HEK293 (cell line): Measurements from ENCODE around the gene RDH5.
A peak's percentile ranks its signal among the peaks of the same experiment; 100 is the strongest.

Experiments used
- GFI1B ChIP-seq: fragments of 450-650 bp; formaldehyde crosslinking; IDR thresholded peaks from 2 replicates; pipeline ENCODE4 v1.5.1; 2016; ENCODE audit warnings: missing biosample characterization, missing genetic modification characterization
- HOXC10 ChIP-seq: sonication (generic); formaldehyde crosslinking; IDR thresholded peaks from 2 replicates; pipeline ENCODE4 v1.8.1; 2023; ENCODE audit warnings: mild to moderate bottlenecking, missing genetic modification reagents
- HOXD13 ChIP-seq: sonication (generic); formaldehyde crosslinking; IDR thresholded peaks from 2 replicates; pipeline ENCODE4 v1.8.0; 2022; ENCODE audit warnings: missing genetic modification reagents, borderline replicate concordance
- KLF1 ChIP-seq: fragments of 450-650 bp; formaldehyde crosslinking; IDR thresholded peaks from 2 replicates; pipeline ENCODE4 v1.5.1; 2016; ENCODE audit warnings: missing biosample characterization, missing genetic modification characterization
- KLF10 ChIP-seq: fragments of 450-650 bp; IDR thresholded peaks from 2 replicates; pipeline ENCODE4 v1.5.1; 2018; ENCODE audit warnings: missing biosample characterization, mild to moderate bottlenecking, missing genetic modification characterization
- OSR2 ChIP-seq: fragments of 450-650 bp; formaldehyde crosslinking; IDR thresholded peaks from 2 replicates; pipeline ENCODE4 v1.5.1; 2016; ENCODE audit warnings: missing biosample characterization, missing genetic modification characterization
- PRDM2 ChIP-seq: fragments of 450-650 bp; formaldehyde crosslinking; IDR thresholded peaks from 2 replicates; pipeline ENCODE4 v1.5.1; 2016; ENCODE audit warnings: missing biosample characterization, missing genetic modification characterization, borderline replicate concordance
- SALL2 ChIP-seq: fragments of 450-650 bp; formaldehyde crosslinking; IDR thresholded peaks from 2 replicates; pipeline ENCODE4 v1.5.0; 2017; ENCODE audit warnings: missing biosample characterization, mild to moderate bottlenecking, missing genetic modification characterization, borderline replicate concordance
- SETDB1 ChIP-seq: IDR thresholded peaks from one replicate; pipeline ENCODE4 v1.6.1; 2017; ENCODE audit warnings: mild to moderate bottlenecking, low read length, moderate library complexity, mixed read lengths; ENCODE audit not compliant: insufficient read length
- SP2 ChIP-seq: fragments of 450-650 bp; formaldehyde crosslinking; IDR thresholded peaks from 2 replicates; pipeline ENCODE4 v1.5.1; 2016; ENCODE audit warnings: missing biosample characterization, missing genetic modification characterization
- ZBTB6 ChIP-seq: fragments of 450-650 bp; formaldehyde crosslinking; IDR thresholded peaks from 2 replicates; pipeline ENCODE4 v1.5.1; 2017; ENCODE audit warnings: missing biosample characterization, missing genetic modification characterization
- ZBTB7A ChIP-seq: fragments of 450-650 bp; formaldehyde crosslinking; IDR thresholded peaks from 2 replicates; pipeline ENCODE4 v1.5.1; 2016; ENCODE audit warnings: low read depth, missing biosample characterization, missing genetic modification characterization
- ZNF10 ChIP-seq: fragments of 450-650 bp; formaldehyde crosslinking; IDR thresholded peaks from 2 replicates; pipeline ENCODE4 v1.5.1; 2017; ENCODE audit warnings: missing biosample characterization, missing genetic modification characterization
- ZNF114 ChIP-seq: fragments of 450-650 bp; formaldehyde crosslinking; IDR thresholded peaks from 2 replicates; pipeline ENCODE4 v1.5.0; 2017; ENCODE audit warnings: missing biosample characterization, missing genetic modification characterization
- ZNF133 ChIP-seq: fragments of 450-650 bp; formaldehyde crosslinking; IDR thresholded peaks from 2 replicates; pipeline ENCODE4 v1.5.1; 2016; ENCODE audit warnings: missing biosample characterization, missing genetic modification characterization
- ZNF146 ChIP-seq: fragments of 450-650 bp; formaldehyde crosslinking; IDR thresholded peaks from 2 replicates; pipeline ENCODE4 v1.5.1; 2016; ENCODE audit warnings: missing biosample characterization, missing genetic modification characterization
- ZNF2 ChIP-seq: fragments of 450-650 bp; formaldehyde crosslinking; IDR thresholded peaks from 2 replicates; pipeline ENCODE4 v1.5.1; 2016; ENCODE audit warnings: missing biosample characterization, missing genetic modification characterization
- ZNF266 ChIP-seq: fragments of 450-650 bp; formaldehyde crosslinking; IDR thresholded peaks from 2 replicates; pipeline ENCODE4 v1.5.1; 2016; ENCODE audit warnings: missing biosample characterization, missing genetic modification characterization, low read depth
- ZNF354C ChIP-seq: fragments of 450-650 bp; formaldehyde crosslinking; IDR thresholded peaks from 2 replicates; pipeline ENCODE4 v1.5.1; 2016; ENCODE audit warnings: missing biosample characterization, missing genetic modification characterization, low read depth, borderline replicate concordance
- ZNF501 ChIP-seq: fragments of 450-650 bp; formaldehyde crosslinking; IDR thresholded peaks from 2 replicates; pipeline ENCODE4 v1.5.1; 2016; ENCODE audit warnings: missing biosample characterization, missing genetic modification characterization
- ZNF514 ChIP-seq: fragments of 450-650 bp; formaldehyde crosslinking; IDR thresholded peaks from 2 replicates; pipeline ENCODE4 v1.5.1; 2016; ENCODE audit warnings: missing biosample characterization, missing genetic modification characterization
- ZNF529 ChIP-seq: fragments of 450-650 bp; formaldehyde crosslinking; IDR thresholded peaks from 2 replicates; pipeline ENCODE4 v1.5.1; 2017; ENCODE audit warnings: missing genetic modification characterization, missing biosample characterization; ENCODE audit not compliant: insufficient replicate concordance
- ZNF530 ChIP-seq: fragments of 450-650 bp; formaldehyde crosslinking; IDR thresholded peaks from 2 replicates; pipeline ENCODE4 v1.5.1; 2016; ENCODE audit warnings: low read depth, missing biosample characterization, missing genetic modification characterization
- ZNF558 ChIP-seq: fragments of 450-650 bp; formaldehyde crosslinking; IDR thresholded peaks from 2 replicates; pipeline ENCODE4 v1.5.1; 2016; ENCODE audit warnings: missing biosample characterization, missing genetic modification characterization
- ZNF571 ChIP-seq: fragments of 450-650 bp; formaldehyde crosslinking; IDR thresholded peaks from 2 replicates; pipeline ENCODE4 v1.5.0; 2017; ENCODE audit warnings: missing biosample characterization, missing genetic modification characterization
- ZNF580 ChIP-seq: fragments of 450-650 bp; formaldehyde crosslinking; IDR thresholded peaks from 2 replicates; pipeline ENCODE4 v1.5.1; 2016; ENCODE audit warnings: missing biosample characterization, missing genetic modification characterization
- ZNF600 ChIP-seq: fragments of 450-650 bp; formaldehyde crosslinking; IDR thresholded peaks from 2 replicates; pipeline ENCODE4 v1.5.1; 2016; ENCODE audit warnings: missing biosample characterization, missing genetic modification characterization
- ZNF629 ChIP-seq: fragments of 450-650 bp; formaldehyde crosslinking; IDR thresholded peaks from 2 replicates; pipeline ENCODE4 v1.5.1; 2017; ENCODE audit warnings: missing biosample characterization, missing genetic modification characterization
- ZNF707 ChIP-seq: fragments of 450-650 bp; formaldehyde crosslinking; IDR thresholded peaks from 2 replicates; pipeline ENCODE4 v1.5.1; 2016; ENCODE audit warnings: missing biosample characterization, missing genetic modification characterization
- ZNF768 ChIP-seq: fragments of 450-650 bp; formaldehyde crosslinking; IDR thresholded peaks from 2 replicates; pipeline ENCODE4 v1.5.1; 2018; ENCODE audit warnings: missing biosample characterization, mild to moderate bottlenecking, missing genetic modification characterization
- ZNF777 ChIP-seq: fragments of 450-650 bp; formaldehyde crosslinking; IDR thresholded peaks from 2 replicates; pipeline ENCODE4 v1.5.1; 2017; ENCODE audit warnings: missing biosample characterization, missing genetic modification characterization, borderline replicate concordance
- ZSCAN30 ChIP-seq: fragments of 450-650 bp; IDR thresholded peaks from 2 replicates; pipeline ENCODE4 v1.5.1; 2018; ENCODE audit warnings: missing biosample characterization, mild to moderate bottlenecking, missing genetic modification characterization, moderate library complexity
- ZSCAN5A ChIP-seq: fragments of 450-650 bp; formaldehyde crosslinking; IDR thresholded peaks from 2 replicates; pipeline ENCODE4 v1.5.1; 2016; ENCODE audit warnings: missing biosample characterization, missing genetic modification characterization

Gene RDH5

GRCh38 chr12:55681142-55682077 lies 38.8 kb upstream of the RDH5 start (continued):
- TF ChIP-seq ZBTB6 (tag by site-specific recombination), result 0 out of 2 replicates have a peak, but pooled peaks have one; percentile 4
- no peak for TF ChIP-seq HOXC10 (CRISPR knock-in tag)
- TF ChIP-seq ZSCAN5A, result no peak
- TF ChIP-seq ZNF571 (tag by site-specific recombination), result no peak
- TF ChIP-seq ZSCAN30 (tag by site-specific recombination), result no peak
- TF ChIP-seq ZNF529 (tag by site-specific recombination), result no peak
- peak; percentile 100 for TF ChIP-seq ZNF600 (tag by site-specific recombination)
- TF ChIP-seq ZNF266, result no peak
- no peak for TF ChIP-seq SETDB1
- peak; percentile 89 for TF ChIP-seq OSR2
- TF ChIP-seq ZNF114 (tag by site-specific recombination), result no peak
- no peak for TF ChIP-seq ZBTB7A (tag by site-specific recombination)
- TF ChIP-seq SP2 (tag by site-specific recombination), result no peak; the same call in 1 of the 2 replicates
- TF ChIP-seq KLF1 (tag by site-specific recombination), result peak; percentile 96
- no peak for TF ChIP-seq PRDM2 (tag by site-specific recombination)
- TF ChIP-seq ZNF354C (tag by site-specific recombination), result no peak
- TF ChIP-seq ZNF514 (tag by site-specific recombination), result no peak
- TF ChIP-seq ZNF530 (tag by site-specific recombination), result no peak
- no peak for TF ChIP-seq ZNF580 (tag by site-specific recombination)
- no peak for TF ChIP-seq ZNF768 (tag by site-specific recombination)
- no peak for TF ChIP-seq SALL2 (tag by site-specific recombination)
- no peak for TF ChIP-seq ZNF707 (tag by site-specific recombination)
- no peak for TF ChIP-seq HOXD13 (CRISPR knock-in tag)
- TF ChIP-seq ZNF2 (tag by site-specific recombination), result no peak
- no peak for TF ChIP-seq ZNF558 (tag by site-specific recombination)
- no peak for TF ChIP-seq ZNF133 (tag by site-specific recombination)
- TF ChIP-seq ZNF146 (tag by site-specific recombination), result no peak
- TF ChIP-seq KLF10, result peak; percentile 63
- TF ChIP-seq ZNF10, result no peak
- TF ChIP-seq GFI1B (tag by site-specific recombination), result no peak
- TF ChIP-seq ZNF777 (tag by site-specific recombination), result no peak
- TF ChIP-seq ZNF629 (tag by site-specific recombination), result peak; percentile 43; the same call in 1 of the 2 replicates
- TF ChIP-seq ZNF501 (tag by site-specific recombination), result no peak
